ENCODE measurements around the gene MCAT.
A peak's percentile ranks its signal among the peaks of the same experiment; 100 is the strongest.

The MCAT gene

GRCh38 chr22:43088984-43089717, 54.0 kb downstream of the MCAT start, which contains the start of gene TTLL1:
Gene TTLL1, minus strand, starts transcription at chr22:43089391. Its CDS starts 13,805 bp downstream, at chr22:43075586.
- peak; percentile 86 for DNase-seq

DNA sequence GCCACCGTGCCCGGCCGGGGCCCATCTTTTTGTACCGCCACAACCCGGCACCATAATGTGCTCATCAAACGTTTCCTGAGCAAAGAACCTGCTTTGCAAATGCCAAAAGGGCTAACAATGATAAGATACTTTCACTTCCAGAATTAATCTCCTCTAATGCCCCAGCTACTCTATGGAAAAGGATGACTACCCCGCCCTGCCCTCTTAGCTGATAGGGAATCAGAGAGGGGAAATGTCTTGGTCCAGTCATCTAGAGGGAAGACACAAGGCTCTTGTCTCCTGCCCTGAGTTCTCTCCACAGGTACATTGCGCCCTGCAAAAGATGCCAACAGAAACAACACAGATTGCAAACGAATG, 54.6 kb downstream of the MCAT start:
- no peak for DNase-seq

- no peak for DNase-seq
These were observed 57.3 kb downstream of the MCAT start for GRCh38 chr22:43085658-43086606.
